ENCODE measurements around the gene DAB1. TPM values are rescaled to one million over a fixed set of nuclear protein-coding genes. Genes with fewer than 3 reads are reported as not detected.

DAB1 gene
- total RNA-seq, 1 donor from 2014 or later: 3.1 TPM

- DNase-seq: no peak
- Mint-ChIP-seq H3K4me1 (ENCODE audit: low read depth, unreplicated experiment) (no peaks in the 10 kb centered on the region), H3K27me3 (ENCODE audit: unreplicated experiment) (no peaks in the 10 kb centered on the region), H3K4me3 (ENCODE audit: unreplicated experiment) (no peak overlapping the region), H3K27ac (ENCODE audit: unreplicated experiment) (no peak overlapping the region), H3K9me3 (ENCODE audit: unreplicated experiment) (no peaks in the 10 kb centered on the region), H3K36me3 (ENCODE audit: unreplicated experiment) (no peaks in the 10 kb centered on the region)
- no peak for TF ChIP-seq CTCF (IDR thresholded peaks at IDR 0.05; ENCODE audit: partially characterized antibody, unreplicated experiment)
These were observed 27.1 kb upstream of the DAB1 start for GRCh38 chr1:57450981-57451380.

GRCh38 chr1:57447551-57447950 lies 23.7 kb upstream of the DAB1 start:
- H3K27me3 Mint-ChIP-seq (ENCODE audit: unreplicated experiment): no peaks in the 10 kb centered on the region
- H3K9me3 Mint-ChIP-seq (ENCODE audit: unreplicated experiment): no peaks in the 10 kb centered on the region
- no peaks in the 10 kb centered on the region for H3K4me1 Mint-ChIP-seq (ENCODE audit: low read depth, unreplicated experiment)
- DNase-seq: no peak
- no peak overlapping the region for H3K4me3 Mint-ChIP-seq (ENCODE audit: unreplicated experiment)
- H3K27ac Mint-ChIP-seq (ENCODE audit: unreplicated experiment): no peak overlapping the region
- H3K36me3 Mint-ChIP-seq (ENCODE audit: unreplicated experiment): no peaks in the 10 kb centered on the region
- no peak for TF ChIP-seq CTCF (IDR thresholded peaks at IDR 0.05; ENCODE audit: partially characterized antibody, unreplicated experiment)

GRCh38 chr1:57443004-57443403 lies 19.1 kb upstream of the DAB1 start:
- H3K27ac Mint-ChIP-seq (ENCODE audit: unreplicated experiment): no peak overlapping the region
- no peak for DNase-seq
- H3K4me3 Mint-ChIP-seq (ENCODE audit: unreplicated experiment): no peak overlapping the region
- H3K4me1 Mint-ChIP-seq (ENCODE audit: low read depth, unreplicated experiment): no peaks in the 10 kb centered on the region
- H3K9me3 Mint-ChIP-seq (ENCODE audit: unreplicated experiment): no peaks in the 10 kb centered on the region
- TF ChIP-seq CTCF (IDR thresholded peaks at IDR 0.05; ENCODE audit: partially characterized antibody, unreplicated experiment): no peak
- H3K27me3 Mint-ChIP-seq (ENCODE audit: unreplicated experiment): no peaks in the 10 kb centered on the region
- H3K36me3 Mint-ChIP-seq (ENCODE audit: unreplicated experiment): no peaks in the 10 kb centered on the region

- no peak for DNase-seq
- Mint-ChIP-seq H3K27me3 (ENCODE audit: unreplicated experiment) (no peaks in the 10 kb centered on the region), H3K9me3 (ENCODE audit: unreplicated experiment) (no peaks in the 10 kb centered on the region), H3K36me3 (ENCODE audit: unreplicated experiment) (no peaks in the 10 kb centered on the region), H3K4me3 (ENCODE audit: unreplicated experiment) (no peak overlapping the region), H3K4me1 (ENCODE audit: low read depth, unreplicated experiment) (no peaks in the 10 kb centered on the region), H3K27ac (ENCODE audit: unreplicated experiment) (no peak overlapping the region)
- no peak for TF ChIP-seq CTCF (IDR thresholded peaks at IDR 0.05; ENCODE audit: partially characterized antibody, unreplicated experiment)
These were observed 16.2 kb upstream of the DAB1 start for GRCh38 chr1:57440096-57440495.

GRCh38 chr1:57431400-57431799 lies 7.5 kb upstream of the DAB1 start:
- Mint-ChIP-seq H3K27me3 (ENCODE audit: unreplicated experiment) (peaks cover 2% of the 10 kb centered on the region), H3K9me3 (ENCODE audit: unreplicated experiment) (no peaks in the 10 kb centered on the region), H3K4me1 (ENCODE audit: low read depth, unreplicated experiment) (no peaks in the 10 kb centered on the region), H3K4me3 (ENCODE audit: unreplicated experiment) (no peak overlapping the region), H3K36me3 (ENCODE audit: unreplicated experiment) (no peaks in the 10 kb centered on the region), H3K27ac (ENCODE audit: unreplicated experiment) (no peak overlapping the region)
- TF ChIP-seq CTCF (IDR thresholded peaks at IDR 0.05; ENCODE audit: partially characterized antibody, unreplicated experiment): no peak
- DNase-seq: no peak

All from glutamatergic neuron (in vitro differentiated cells).